GM23248 (cell line): ENCODE results near the gene CDH4.

Experiments used
- EZH2 ChIP-seq: fragments of 200-600 bp; sonication (generic); IDR thresholded peaks from 2 replicates; pipeline ENCODE4 v1.6.1; 2018; ENCODE audit warnings: antibody characterized with exemption, mild to moderate bottlenecking; ENCODE audit not compliant: insufficient read depth, poor library complexity, severe bottlenecking
- EZH2phosphoT487 ChIP-seq: fragments of 200-600 bp; sonication (generic); IDR thresholded peaks from 2 replicates; pipeline ENCODE4 v1.6.1; 2018; ENCODE audit warnings: antibody characterized with exemption, moderate library complexity, mild to moderate bottlenecking, low read depth; ENCODE audit not compliant: insufficient read depth

DNA sequence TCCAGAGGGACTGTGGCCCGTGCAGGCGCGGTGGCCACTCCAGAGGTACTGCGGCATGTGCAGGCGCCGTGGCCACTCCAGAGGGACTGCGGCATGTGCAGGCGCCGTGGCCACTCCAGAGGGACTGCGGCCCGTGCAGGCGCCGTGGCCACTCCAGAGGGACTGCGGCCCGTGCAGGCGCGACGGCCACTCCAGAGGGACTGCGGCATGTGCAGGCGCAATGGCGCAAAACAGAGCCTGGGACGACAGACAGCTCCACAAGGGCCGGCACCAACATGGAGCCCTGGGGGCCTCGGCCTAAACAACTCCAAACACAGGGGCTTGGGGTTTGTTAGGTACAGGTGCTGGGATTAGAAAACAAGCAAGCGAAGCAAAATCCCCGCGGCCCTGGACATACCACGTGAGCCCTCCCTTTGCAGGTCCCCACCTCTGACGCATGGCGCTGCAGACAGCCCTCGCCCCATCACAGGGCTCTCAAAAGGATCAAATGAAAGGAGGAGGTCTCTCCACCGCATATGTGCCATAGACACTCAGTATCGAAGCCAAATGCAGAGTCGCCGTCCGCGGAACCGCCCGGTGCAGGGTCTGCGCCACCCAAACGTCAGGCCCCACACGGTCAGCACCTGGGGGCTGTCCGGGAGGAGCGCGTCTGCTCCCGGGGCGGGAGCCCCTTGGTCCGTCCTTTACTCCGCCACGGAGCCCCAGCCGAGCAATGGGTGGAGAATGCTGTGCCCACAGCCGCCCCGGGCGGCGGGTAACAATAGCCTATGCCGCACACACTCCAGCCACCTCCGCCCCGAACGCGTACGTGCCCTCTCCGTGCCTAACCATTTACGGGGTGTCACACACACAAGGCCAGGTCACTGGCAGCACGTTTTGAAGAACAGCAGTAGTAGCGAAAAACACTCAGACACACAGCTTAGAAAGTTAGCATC, 727.9 kb downstream of the CDH4 start:
- no peak for TF ChIP-seq EZH2phosphoT487
- no peak for TF ChIP-seq EZH2
